ENCODE results near the gene TH. TPM values are rescaled to one million over a fixed set of nuclear protein-coding genes. Genes with fewer than 3 reads are reported as not detected.

TH gene
- total and polyA plus RNA-seq, 9 of the 15 experiments (the other 6 are each of a cell fraction or from before 2014, with no cell fraction given) = not detected

DNA sequence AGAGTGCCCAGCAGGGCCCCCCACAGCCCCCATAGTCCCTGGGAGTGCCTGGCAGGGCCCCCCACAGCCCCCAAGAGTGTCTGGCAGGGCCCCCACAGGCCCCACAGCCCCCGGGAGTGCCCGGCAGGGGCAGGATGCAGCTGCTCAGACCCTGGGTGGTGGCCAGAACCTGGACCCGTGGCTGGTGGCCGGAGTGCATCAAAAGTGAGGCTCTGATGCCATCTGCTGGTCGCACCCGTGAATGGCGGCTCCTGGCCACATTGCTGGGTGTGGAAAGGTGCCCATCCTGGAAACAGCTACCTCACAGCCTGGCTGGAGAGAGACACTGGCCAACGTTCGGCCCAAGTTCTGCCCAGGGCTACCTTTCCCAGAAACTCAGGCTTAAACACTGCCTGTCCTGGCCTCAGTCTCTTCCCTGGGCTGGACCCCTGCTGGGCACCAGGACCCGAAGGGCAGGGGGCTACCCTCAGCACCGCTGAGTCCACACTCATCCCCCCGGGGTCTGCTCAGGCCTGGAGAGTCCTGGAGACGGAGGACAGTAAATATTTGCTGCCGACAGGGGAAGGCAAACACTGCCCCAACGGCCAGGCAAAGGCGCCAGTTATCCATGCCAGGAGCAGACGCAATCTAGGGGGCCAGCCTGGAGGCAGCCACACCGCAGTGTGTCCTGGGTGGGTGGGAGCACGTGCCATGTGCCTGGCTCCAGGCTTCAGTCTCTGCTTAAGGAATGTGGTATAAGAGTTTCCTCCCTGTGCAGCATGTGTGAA, 15.0 kb downstream of the TH start:
- Histone ChIP-seq H3K4me1 (replicated peaks in 1 of 2; ENCODE audit: control insufficient read depth in 2 of 2, insufficient read depth in 2 of 2, low read length in 2 of 2) (peaks cover 0 to 38% of the 10 kb centered on the region in 2 experiments; a peak in 1 of 5 replicates), H2AFZ (ENCODE audit: low read depth, low read length) (no peak overlapping the region), H3K4me3 (no peak overlapping the region), H3K79me2 (ENCODE audit: control insufficient read depth, insufficient read depth, low read length) (no peaks in the 10 kb centered on the region), H3K27ac (ENCODE audit: extremely low read depth, low read depth, low read length) (no peak overlapping the region), H3K4me2 (ENCODE audit: insufficient read depth, low read length) (no peak overlapping the region), H3K27me3 (ENCODE audit: control insufficient read depth in 2 of 2, insufficient read depth in 2 of 2, low read length in 2 of 2) (peaks cover 0 to 20% of the 10 kb centered on the region in 2 experiments; a peak in 3 of 5 replicates), H4K20me1 (replicated peaks; ENCODE audit: control insufficient read depth, insufficient read depth, low read length) (peaks cover 3% of the 10 kb centered on the region; the same call in 1 of the 2 replicates), H3K36me3 (ENCODE audit: control insufficient read depth, insufficient read depth, low read length) (no peaks in the 10 kb centered on the region), H3K9me1 (ENCODE audit: control insufficient read depth, insufficient read depth, low read length) (no peaks in the 10 kb centered on the region), H3K9me3 (replicated peaks; ENCODE audit: control insufficient read depth, insufficient read depth, low read depth, low read length) (no peaks in the 10 kb centered on the region), H3K9ac (ENCODE audit: insufficient read depth in 1 of 2, low read depth in 2 of 2, low read length in 2 of 2) (no peak overlapping the region)
- in situ Hi-C loops (cut with MboI) = loop anchor here (10.0 kb wide), 2 partner anchors 302 to 462 kb away; partner anchors contain the start of genes KRTAP5-6 and LSP1
- CTCF ChIA-PET (ENCODE audit: low intra/inter-chr PET ratio) = interaction anchor here (2.4 kb wide), 1 partner anchor 120 kb away, joined by 12 read pairs; no protein-coding TSS in a partner anchor
- WGBS (ENCODE audit: insufficient coverage, low coverage, missing lambda C conversion rate) = 9% methylated on average over 17 of the region's 19 CpGs
- POLR2A ChIA-PET = interaction anchor here (0.5 to 0.7 kb wide), 2 partner anchors 120 to 127 kb away, joined by 3 read pairs; no protein-coding TSS in a partner anchor
- intact Hi-C loops (cut with micrococcal nuclease) = no loop called here
- FAIRE-seq = peak; percentile 86
- peak; percentile 82 for ATAC-seq
- no TSS peak for BruUV-seq (replicated peaks)
- peak; percentile 64 to 79 (median 78) for DNase-seq (ENCODE audit: extremely low read depth in 1 of 4, low spot score in 3 of 4)
- TF ChIP-seq HNRNPK (IDR thresholded peaks at IDR 0.05; ENCODE audit: low read depth, low read length, poor library complexity, severe bottlenecking) (no peak), MAFK (IDR thresholded peaks at IDR 0.05; ENCODE audit: low read length) (no peak), RAD21 (CRISPR knock-in tag; conservative IDR thresholded peaks at IDR 0.05 in 1 of 2, IDR thresholded peaks at IDR 0.05 in 1 of 2) (peak; percentile 43 to 65), KAT2B (IDR thresholded peaks at IDR 0.05; ENCODE audit: low read depth, low read length) (no peak), STAG1 (CRISPR knock-in tag; IDR thresholded peaks at IDR 0.05; ENCODE audit: borderline replicate concordance) (peak; percentile 54; the same call in 1 of the 2 replicates), BCOR (IDR thresholded peaks at IDR 0.05) (peak; percentile 47; the same call in 1 of the 2 replicates), FOXK1 (CRISPR knock-in tag; IDR thresholded peaks at IDR 0.05; ENCODE audit: borderline replicate concordance) (no peak), NFYB (IDR thresholded peaks at IDR 0.05; ENCODE audit: extremely low read depth, insufficient read length) (no peak), ZNF143 (CRISPR knock-in tag; IDR thresholded peaks at IDR 0.05) (no peak), RFX1 (IDR thresholded peaks at IDR 0.05) (no peak), FOSL1 (tag; conservative IDR thresholded peaks at IDR 0.05) (no peak), MEIS2 (IDR thresholded peaks at IDR 0.05; ENCODE audit: partially characterized antibody) (no peak), ETV5 (CRISPR knock-in tag; IDR thresholded peaks at IDR 0.05; ENCODE audit: low read depth) (no peak), SMC3 (conservative IDR thresholded peaks at IDR 0.05; ENCODE audit: insufficient read depth, low read depth, low read length) (peak; percentile 61; the same call in 1 of the 2 replicates), GABPB1 (CRISPR knock-in tag; IDR thresholded peaks at IDR 0.05) (peak; percentile 21; the same call in 1 of the 2 replicates), PHF8 (IDR thresholded peaks at IDR 0.05; ENCODE audit: borderline replicate concordance, low read length) (no peak), RB1 (IDR thresholded peaks at IDR 0.05; ENCODE audit: low read depth) (peak; percentile 59)
- TF ChIP-seq, protein P1, sequence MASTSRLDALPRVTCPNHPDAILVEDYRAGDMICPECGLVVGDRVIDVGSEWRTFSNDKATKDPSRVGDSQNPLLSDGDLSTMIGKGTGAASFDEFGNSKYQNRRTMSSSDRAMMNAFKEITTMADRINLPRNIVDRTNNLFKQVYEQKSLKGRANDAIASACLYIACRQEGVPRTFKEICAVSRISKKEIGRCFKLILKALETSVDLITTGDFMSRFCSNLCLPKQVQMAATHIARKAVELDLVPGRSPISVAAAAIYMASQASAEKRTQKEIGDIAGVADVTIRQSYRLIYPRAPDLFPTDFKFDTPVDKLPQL (IDR thresholded peaks at IDR 0.05; ENCODE audit: extremely low read depth, insufficient read length) = no peak
- TF ChIP-seq, protein P2, sequence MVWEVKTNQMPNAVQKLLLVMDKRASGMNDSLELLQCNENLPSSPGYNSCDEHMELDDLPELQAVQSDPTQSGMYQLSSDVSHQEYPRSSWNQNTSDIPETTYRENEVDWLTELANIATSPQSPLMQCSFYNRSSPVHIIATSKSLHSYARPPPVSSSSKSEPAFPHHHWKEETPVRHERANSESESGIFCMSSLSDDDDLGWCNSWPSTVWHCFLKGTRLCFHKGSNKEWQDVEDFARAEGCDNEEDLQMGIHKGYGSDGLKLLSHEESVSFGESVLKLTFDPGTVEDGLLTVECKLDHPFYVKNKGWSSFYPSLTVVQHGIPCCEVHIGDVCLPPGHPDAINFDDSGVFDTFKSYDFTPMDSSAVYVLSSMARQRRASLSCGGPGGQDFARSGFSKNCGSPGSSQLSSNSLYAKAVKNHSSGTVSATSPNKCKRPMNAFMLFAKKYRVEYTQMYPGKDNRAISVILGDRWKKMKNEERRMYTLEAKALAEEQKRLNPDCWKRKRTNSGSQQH (CRISPR knock-in tag; IDR thresholded peaks at IDR 0.05) = no peak

Measured in K562 (cell line).